HG03064 (cell line): ENCODE data around the gene PRRG2.

ENCODE experiments used
- ATAC-seq: cut with Tn5 transposase; IDR thresholded peaks from one replicate; pipeline ENCODE4 v1.9.1; 2021; ENCODE audit warnings: low read depth; ENCODE audit not compliant: unreplicated experiment

The PRRG2 gene

GRCh38 chr19:49556412-49557398 lies 24.4 kb upstream of the PRRG2 start:
- ATAC-seq = no peak

GRCh38 chr19:49557641-49558325 lies 23.3 kb upstream of the PRRG2 start:
- ATAC-seq = no peak

- no peak for ATAC-seq
Measured at GRCh38 chr19:49558591-49558990, 22.5 kb upstream of the PRRG2 start.

- no peak for ATAC-seq
Measured at GRCh38 chr19:49559443-49559842, 21.7 kb upstream of the PRRG2 start.

- ATAC-seq = no peak
Measured at GRCh38 chr19:49559928-49560327, 21.2 kb upstream of the PRRG2 start.

GRCh38 chr19:49560358-49560900 lies 20.7 kb upstream of the PRRG2 start:
- no peak for ATAC-seq

GRCh38 chr19:49564616-49565045 lies 16.5 kb upstream of the PRRG2 start:
- no peak for ATAC-seq

- no peak for ATAC-seq
Measured at GRCh38 chr19:49565261-49565660, 15.9 kb upstream of the PRRG2 start.

- ATAC-seq = no peak
Measured at GRCh38 chr19:49566302-49566701, 14.8 kb upstream of the PRRG2 start.

GRCh38 chr19:49567861-49568441 lies 13.2 kb upstream of the PRRG2 start:
- ATAC-seq = no peak

GRCh38 chr19:49570138-49570856 lies 10.8 kb upstream of the PRRG2 start:
- no peak for ATAC-seq

GRCh38 chr19:49570997-49571676 lies 10.0 kb upstream of the PRRG2 start:
- ATAC-seq = no peak

GRCh38 chr19:49573009-49573408 lies 8.1 kb upstream of the PRRG2 start:
- ATAC-seq = no peak

- ATAC-seq = no peak
Measured at GRCh38 chr19:49573425-49573824, 7.7 kb upstream of the PRRG2 start.

GRCh38 chr19:49574206-49574755 lies 6.8 kb upstream of the PRRG2 start:
- no peak for ATAC-seq

GRCh38 chr19:49579193-49579592 lies 1.9 kb upstream of the PRRG2 start:
- no peak for ATAC-seq

GRCh38 chr19:49579947-49580263 lies 1.2 kb upstream of the PRRG2 start:
- no peak for ATAC-seq

GRCh38 chr19:49580264-49581006 lies 681 bp upstream of the PRRG2 start, which contains the start of gene NOSIP:
TSS of gene NOSIP (minus strand) at chr19:49580556. CDS start at chr19:49560691, 19,865 bp downstream.
- peak; percentile 65 for ATAC-seq

- ATAC-seq = no peak
Measured at GRCh38 chr19:49583239-49583638, 2.1 kb downstream of the PRRG2 start.
